NCI-H1417 treated with DMSO at 0.1 percent for 48 hours (cell line): ENCODE results near the gene HNRNPA3.
"Not testable (repeated sequence)": the region's sequence is repeated elsewhere in the genome, so short reads cannot be mapped to it uniquely, and the experiment has no call there.

Experiments
- DNase-seq: peaks from one replicate; lab custom pipeline; 2025; lab: John Stamatoyannopoulos, UW

The HNRNPA3 gene

GRCh38 chr2:177188482-177189469 is 23.8 kb upstream of the HNRNPA3 start:
- no peak for DNase-seq

- DNase-seq = no peak
Observed at GRCh38 chr2:177190941-177191340, 21.7 kb upstream of the HNRNPA3 start.

- DNase-seq = no peak
Observed at GRCh38 chr2:177192788-177193187, 19.8 kb upstream of the HNRNPA3 start.

- no peak for DNase-seq
Observed at GRCh38 chr2:177193240-177193639, 19.4 kb upstream of the HNRNPA3 start.

- no peak for DNase-seq
Observed at GRCh38 chr2:177195194-177195593, 17.4 kb upstream of the HNRNPA3 start.

- DNase-seq = not testable (repeated sequence)
Observed at GRCh38 chr2:177200419-177200818, 12.2 kb upstream of the HNRNPA3 start.

GRCh38 chr2:177201919-177202346 is 10.7 kb upstream of the HNRNPA3 start:
- no peak for DNase-seq

- DNase-seq = no peak
Observed at GRCh38 chr2:177204417-177204816, 8.2 kb upstream of the HNRNPA3 start.

GRCh38 chr2:177207101-177207500 is 5.5 kb upstream of the HNRNPA3 start:
- no peak for DNase-seq

- no peak for DNase-seq
Observed at GRCh38 chr2:177211169-177211568, 1.4 kb upstream of the HNRNPA3 start.

GRCh38 chr2:177211576-177212105 is 953 bp upstream of the HNRNPA3 start:
- DNase-seq = no peak

- DNase-seq = peak; percentile 66
Observed at GRCh38 chr2:177212891-177213856, 580 bp downstream of the HNRNPA3 start.

GRCh38 chr2:177217247-177217843 is 4.8 kb downstream of the HNRNPA3 start:
- no peak for DNase-seq

- DNase-seq = not testable (repeated sequence)
Observed at GRCh38 chr2:177219787-177220186, 7.2 kb downstream of the HNRNPA3 start.

GRCh38 chr2:177221534-177221933 is 8.9 kb downstream of the HNRNPA3 start:
- DNase-seq = no peak

GRCh38 chr2:177221970-177222369 is 9.4 kb downstream of the HNRNPA3 start:
- no peak for DNase-seq

GRCh38 chr2:177223436-177223835 is 10.8 kb downstream of the HNRNPA3 start:
- DNase-seq = not testable (repeated sequence)

GRCh38 chr2:177225965-177226360 is 13.4 kb downstream of the HNRNPA3 start:
- no peak for DNase-seq

GRCh38 chr2:177229442-177230242 is 17.0 kb downstream of the HNRNPA3 start:
- DNase-seq = no peak

- no peak for DNase-seq
Observed at GRCh38 chr2:177231270-177231669, 18.7 kb downstream of the HNRNPA3 start.
